ENCODE data around the gene TP73. TPM values are rescaled to one million over a fixed set of nuclear protein-coding genes. Genes with fewer than 3 reads are reported as not detected.

Gene TP73
- polyA plus RNA-seq, 1 donor from 2014 or later, result not detected

- H3K36me3 ChIP-seq (ENCODE audit: insufficient read depth, low read length), result no peaks in the 10 kb centered on the region
- H3K4me3 ChIP-seq (ENCODE audit: low read length), result no peak overlapping the region
- H3K79me2 ChIP-seq (replicated peaks; ENCODE audit: insufficient read depth, low read length), result no peaks in the 10 kb centered on the region
- no peak for TF ChIP-seq MXI1 (conservative IDR thresholded peaks at IDR 0.05; ENCODE audit: poor library complexity, severe bottlenecking)
- no peak for TF ChIP-seq POLR2AphosphoS5 (IDR thresholded peaks at IDR 0.05)
- TF ChIP-seq CTCF (IDR thresholded peaks at IDR 0.05; ENCODE audit: poor library complexity, severe bottlenecking), result no peak
- no peak for TF ChIP-seq SMC3 (conservative IDR thresholded peaks at IDR 0.05; ENCODE audit: poor library complexity)
- TF ChIP-seq RAD21 (conservative IDR thresholded peaks at IDR 0.05), result no peak
- TF ChIP-seq REST (IDR thresholded peaks at IDR 0.05; ENCODE audit: borderline replicate concordance), result no peak
- no peak for TF ChIP-seq EP300 (conservative IDR thresholded peaks at IDR 0.05; ENCODE audit: poor library complexity, severe bottlenecking)
- no peak for TF ChIP-seq TAF1 (IDR thresholded peaks at IDR 0.05; ENCODE audit: low read depth)
- TF ChIP-seq EZH2 (IDR thresholded peaks at IDR 0.05; ENCODE audit: borderline replicate concordance, insufficient read depth, low read length, poor library complexity, severe bottlenecking), result no peak
- H3K9me3 ChIP-seq (ENCODE audit: low read length), result no peaks in the 10 kb centered on the region
- H3F3A ChIP-seq (ENCODE audit: insufficient read depth, low read length, poor library complexity, severe bottlenecking), result no peaks in the 10 kb centered on the region
- no peaks in the 10 kb centered on the region for H3K9me2 ChIP-seq (ENCODE audit: insufficient read depth, low read length)
- no peak overlapping the region for H3K4me2 ChIP-seq (ENCODE audit: low read length)
- no peak overlapping the region for H2AFZ ChIP-seq (ENCODE audit: low read depth, low read length)
- H4K20me1 ChIP-seq (ENCODE audit: insufficient read depth), result no peaks in the 10 kb centered on the region
- H3K27ac ChIP-seq (ENCODE audit: low read length), result no peak overlapping the region
- H3K9ac ChIP-seq (ENCODE audit: low read length), result no peak overlapping the region
- H3K27me3 ChIP-seq (ENCODE audit: insufficient read depth, low read depth, low read length), result no peaks in the 10 kb centered on the region
Measured at GRCh38 chr1:3695326-3696217, 43.3 kb downstream of the TP73 start.

GRCh38 chr1:3696689-3697088 lies 44.4 kb downstream of the TP73 start:
- Histone ChIP-seq H3K27ac (ENCODE audit: low read length) (no peak overlapping the region), H2AFZ (ENCODE audit: low read depth, low read length) (no peak overlapping the region), H3K27me3 (ENCODE audit: insufficient read depth, low read depth, low read length) (no peaks in the 10 kb centered on the region), H3K9ac (ENCODE audit: low read length) (no peak overlapping the region), H3F3A (ENCODE audit: insufficient read depth, low read length, poor library complexity, severe bottlenecking) (no peaks in the 10 kb centered on the region), H3K9me3 (ENCODE audit: low read length) (no peaks in the 10 kb centered on the region), H3K4me2 (ENCODE audit: low read length) (no peak overlapping the region), H3K36me3 (ENCODE audit: insufficient read depth, low read length) (no peaks in the 10 kb centered on the region), H4K20me1 (ENCODE audit: insufficient read depth) (no peaks in the 10 kb centered on the region), H3K9me2 (ENCODE audit: insufficient read depth, low read length) (no peaks in the 10 kb centered on the region), H3K79me2 (replicated peaks; ENCODE audit: insufficient read depth, low read length) (no peaks in the 10 kb centered on the region), H3K4me3 (ENCODE audit: low read length) (no peak overlapping the region)
- TF ChIP-seq POLR2AphosphoS5 (IDR thresholded peaks at IDR 0.05) (no peak), SMC3 (conservative IDR thresholded peaks at IDR 0.05; ENCODE audit: poor library complexity) (no peak), REST (IDR thresholded peaks at IDR 0.05; ENCODE audit: borderline replicate concordance) (no peak), CTCF (IDR thresholded peaks at IDR 0.05; ENCODE audit: poor library complexity, severe bottlenecking) (no peak), EZH2 (IDR thresholded peaks at IDR 0.05; ENCODE audit: borderline replicate concordance, insufficient read depth, low read length, poor library complexity, severe bottlenecking) (no peak), EP300 (conservative IDR thresholded peaks at IDR 0.05; ENCODE audit: poor library complexity, severe bottlenecking) (no peak), RAD21 (conservative IDR thresholded peaks at IDR 0.05) (no peak), MXI1 (conservative IDR thresholded peaks at IDR 0.05; ENCODE audit: poor library complexity, severe bottlenecking) (no peak), TAF1 (IDR thresholded peaks at IDR 0.05; ENCODE audit: low read depth) (no peak)

Data from neural cell (in vitro differentiated cells).